Measurements from ENCODE around the gene NFKB1.

DNA sequence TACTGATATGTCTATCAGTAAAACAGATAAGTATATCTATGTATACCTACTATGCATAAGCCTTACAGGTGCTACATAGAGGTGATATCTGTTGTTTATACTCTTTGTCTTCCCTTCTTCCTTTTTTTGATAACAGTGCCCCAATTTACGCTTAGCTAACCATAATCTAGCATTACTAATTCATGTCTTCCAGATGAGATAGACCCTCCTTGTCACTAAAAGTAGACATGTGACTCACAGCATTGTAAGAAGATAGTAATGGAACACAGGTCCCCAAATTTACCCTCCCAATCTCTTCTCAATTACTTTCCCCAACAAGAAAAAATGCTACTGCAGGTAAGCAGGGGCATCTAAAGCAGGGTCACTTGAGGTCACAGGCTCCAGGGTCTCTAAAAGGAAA lies 7.9 kb upstream of the NFKB1 start:
- TF ChIP-seq CTCF (IDR thresholded peaks at IDR 0.05; ENCODE audit: insufficient read depth, low read length) (no peak), SPI1 (IDR thresholded peaks at IDR 0.05; ENCODE audit: borderline replicate concordance, low read depth) (no peak)
- TF ChIP-seq, protein P1, sequence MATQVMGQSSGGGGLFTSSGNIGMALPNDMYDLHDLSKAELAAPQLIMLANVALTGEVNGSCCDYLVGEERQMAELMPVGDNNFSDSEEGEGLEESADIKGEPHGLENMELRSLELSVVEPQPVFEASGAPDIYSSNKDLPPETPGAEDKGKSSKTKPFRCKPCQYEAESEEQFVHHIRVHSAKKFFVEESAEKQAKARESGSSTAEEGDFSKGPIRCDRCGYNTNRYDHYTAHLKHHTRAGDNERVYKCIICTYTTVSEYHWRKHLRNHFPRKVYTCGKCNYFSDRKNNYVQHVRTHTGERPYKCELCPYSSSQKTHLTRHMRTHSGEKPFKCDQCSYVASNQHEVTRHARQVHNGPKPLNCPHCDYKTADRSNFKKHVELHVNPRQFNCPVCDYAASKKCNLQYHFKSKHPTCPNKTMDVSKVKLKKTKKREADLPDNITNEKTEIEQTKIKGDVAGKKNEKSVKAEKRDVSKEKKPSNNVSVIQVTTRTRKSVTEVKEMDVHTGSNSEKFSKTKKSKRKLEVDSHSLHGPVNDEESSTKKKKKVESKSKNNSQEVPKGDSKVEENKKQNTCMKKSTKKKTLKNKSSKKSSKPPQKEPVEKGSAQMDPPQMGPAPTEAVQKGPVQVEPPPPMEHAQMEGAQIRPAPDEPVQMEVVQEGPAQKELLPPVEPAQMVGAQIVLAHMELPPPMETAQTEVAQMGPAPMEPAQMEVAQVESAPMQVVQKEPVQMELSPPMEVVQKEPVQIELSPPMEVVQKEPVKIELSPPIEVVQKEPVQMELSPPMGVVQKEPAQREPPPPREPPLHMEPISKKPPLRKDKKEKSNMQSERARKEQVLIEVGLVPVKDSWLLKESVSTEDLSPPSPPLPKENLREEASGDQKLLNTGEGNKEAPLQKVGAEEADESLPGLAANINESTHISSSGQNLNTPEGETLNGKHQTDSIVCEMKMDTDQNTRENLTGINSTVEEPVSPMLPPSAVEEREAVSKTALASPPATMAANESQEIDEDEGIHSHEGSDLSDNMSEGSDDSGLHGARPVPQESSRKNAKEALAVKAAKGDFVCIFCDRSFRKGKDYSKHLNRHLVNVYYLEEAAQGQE (IDR thresholded peaks at IDR 0.05; ENCODE audit: insufficient replicate concordance, low read depth) = no peak
